Measurements from ENCODE around the gene DCAF17.
"Not testable (repeated sequence)": the region's sequence is repeated elsewhere in the genome, so short reads cannot be mapped to it uniquely, and the experiment has no call there.

DCAF17 gene

DNA sequence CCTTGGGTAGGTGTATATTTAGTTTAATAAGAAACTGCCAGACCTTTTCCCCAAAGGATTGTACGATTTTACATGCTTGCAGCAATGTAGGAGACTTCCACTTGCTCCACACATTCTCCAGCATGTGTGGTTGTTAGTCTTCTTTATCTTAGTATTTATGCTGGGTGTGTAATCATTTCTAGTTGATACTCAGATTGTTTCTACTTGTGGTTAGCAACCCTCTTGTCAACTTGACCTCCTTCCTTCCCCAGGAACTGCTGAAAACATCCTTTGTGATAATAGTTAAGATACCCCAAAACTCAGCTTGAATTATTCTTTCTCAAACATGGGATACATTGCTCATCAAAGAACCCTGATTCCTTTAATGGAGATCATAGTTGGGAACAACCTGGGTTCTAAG lies 51.1 kb downstream of the DCAF17 start:
- no peak overlapping the region for H2AFZ ChIP-seq (ENCODE audit: low read depth, low read length)
- H3K36me3 ChIP-seq (ENCODE audit: insufficient read depth, low read length): peaks cover 15% of the 10 kb centered on the region
- H3K4me1 ChIP-seq (ENCODE audit: insufficient read depth, low read length): peaks cover 8% of the 10 kb centered on the region
- H3K9me3 ChIP-seq (ENCODE audit: low read length): no peaks in the 10 kb centered on the region
- H3K4me3 ChIP-seq (ENCODE audit: low read length): no peak overlapping the region
- no peaks in the 10 kb centered on the region for H3K27me3 ChIP-seq (ENCODE audit: insufficient read depth, low read length)

GRCh38 chr2:171487201-171487600 lies 53.2 kb downstream of the DCAF17 start:
- H3K4me1 ChIP-seq (ENCODE audit: insufficient read depth, low read length): peaks cover 6% of the 10 kb centered on the region
- H3K36me3 ChIP-seq (ENCODE audit: insufficient read depth, low read length): peaks cover 2% of the 10 kb centered on the region
- no peak overlapping the region for H3K4me3 ChIP-seq (ENCODE audit: low read length)
- H3K27me3 ChIP-seq (ENCODE audit: insufficient read depth, low read length): no peaks in the 10 kb centered on the region
- H3K9me3 ChIP-seq (ENCODE audit: low read length): no peaks in the 10 kb centered on the region
- no peak overlapping the region for H2AFZ ChIP-seq (ENCODE audit: low read depth, low read length)

DNA sequence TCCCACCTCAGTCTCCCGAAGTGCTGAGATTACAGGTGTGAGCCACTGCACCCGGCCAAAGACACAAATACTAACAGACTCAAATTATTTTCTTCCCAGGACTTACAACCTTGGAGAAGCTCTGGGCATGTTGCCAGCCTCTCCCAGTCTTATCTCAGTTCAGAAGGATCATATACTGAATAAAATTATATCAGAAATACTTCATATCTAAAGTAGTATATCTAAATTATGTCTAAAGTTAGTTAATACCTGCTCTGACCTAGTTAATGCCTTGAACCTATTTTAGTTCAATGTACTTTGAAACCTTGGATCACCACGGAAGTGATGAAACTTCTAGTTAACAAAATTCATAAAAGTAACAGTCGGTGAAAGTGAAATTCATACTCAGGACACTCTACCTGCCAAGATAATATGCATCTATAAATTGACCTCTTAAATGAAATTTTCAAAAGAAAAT lies 53.8 kb downstream of the DCAF17 start:
- Histone ChIP-seq H2AFZ (ENCODE audit: low read depth, low read length) (no peak overlapping the region), H3K9me3 (ENCODE audit: low read length) (no peaks in the 10 kb centered on the region), H3K27me3 (ENCODE audit: insufficient read depth, low read length) (no peaks in the 10 kb centered on the region), H3K36me3 (ENCODE audit: insufficient read depth, low read length) (peaks cover under 1% of the 10 kb centered on the region), H3K4me3 (ENCODE audit: low read length) (no peak overlapping the region), H3K4me1 (ENCODE audit: insufficient read depth, low read length) (peaks cover under 1% of the 10 kb centered on the region)

GRCh38 chr2:171490577-171490976 lies 56.6 kb downstream of the DCAF17 start:
- Histone ChIP-seq H3K27me3 (ENCODE audit: insufficient read depth, low read length) (no peaks in the 10 kb centered on the region), H3K4me1 (ENCODE audit: insufficient read depth, low read length) (no peaks in the 10 kb centered on the region), H3K36me3 (ENCODE audit: insufficient read depth, low read length) (no peaks in the 10 kb centered on the region), H3K4me3 (ENCODE audit: low read length) (no peak overlapping the region), H3K9me3 (ENCODE audit: low read length) (no peaks in the 10 kb centered on the region), H2AFZ (ENCODE audit: low read depth, low read length) (no peak overlapping the region)

GRCh38 chr2:171491292-171491691 lies 57.3 kb downstream of the DCAF17 start:
- no peaks in the 10 kb centered on the region for H3K9me3 ChIP-seq (ENCODE audit: low read length)

DNA sequence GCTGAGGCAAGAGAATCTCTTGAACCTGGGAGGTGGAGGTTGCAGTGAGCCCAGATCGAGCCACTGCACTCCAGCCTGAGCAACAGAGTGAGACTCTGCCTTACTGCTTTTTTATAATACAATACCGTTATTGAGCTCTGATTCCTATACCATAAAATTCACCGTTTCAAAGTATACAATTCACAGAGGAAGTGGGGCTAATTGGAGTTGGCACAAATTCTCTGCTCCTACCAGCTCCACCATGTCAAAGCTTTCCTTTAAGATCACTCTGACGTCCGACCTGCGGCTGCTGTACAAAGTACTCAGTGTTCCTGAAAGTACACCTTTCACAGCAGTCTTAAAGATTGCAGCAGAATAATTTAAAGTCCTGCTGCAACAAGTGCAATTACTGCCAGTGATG lies 58.6 kb downstream of the DCAF17 start:
- Histone ChIP-seq H3K36me3 (ENCODE audit: insufficient read depth, low read length) (no peaks in the 10 kb centered on the region), H3K9me3 (ENCODE audit: low read length) (no peaks in the 10 kb centered on the region), H3K4me3 (ENCODE audit: low read length) (no peak overlapping the region), H3K27me3 (ENCODE audit: insufficient read depth, low read length) (no peaks in the 10 kb centered on the region), H3K4me1 (ENCODE audit: insufficient read depth, low read length) (no peaks in the 10 kb centered on the region), H2AFZ (ENCODE audit: low read depth, low read length) (no peak overlapping the region)

More at GRCh38 chr2:171491292-171491691, 57.3 kb downstream of the DCAF17 start:
- Histone ChIP-seq H3K4me1 (ENCODE audit: insufficient read depth, low read length) (no peaks in the 10 kb centered on the region), H3K4me3 (ENCODE audit: low read length) (no peak overlapping the region), H3K27me3 (ENCODE audit: insufficient read depth, low read length) (no peaks in the 10 kb centered on the region), H3K36me3 (ENCODE audit: insufficient read depth, low read length) (no peaks in the 10 kb centered on the region), H2AFZ (ENCODE audit: low read depth, low read length) (no peak overlapping the region)

DNA sequence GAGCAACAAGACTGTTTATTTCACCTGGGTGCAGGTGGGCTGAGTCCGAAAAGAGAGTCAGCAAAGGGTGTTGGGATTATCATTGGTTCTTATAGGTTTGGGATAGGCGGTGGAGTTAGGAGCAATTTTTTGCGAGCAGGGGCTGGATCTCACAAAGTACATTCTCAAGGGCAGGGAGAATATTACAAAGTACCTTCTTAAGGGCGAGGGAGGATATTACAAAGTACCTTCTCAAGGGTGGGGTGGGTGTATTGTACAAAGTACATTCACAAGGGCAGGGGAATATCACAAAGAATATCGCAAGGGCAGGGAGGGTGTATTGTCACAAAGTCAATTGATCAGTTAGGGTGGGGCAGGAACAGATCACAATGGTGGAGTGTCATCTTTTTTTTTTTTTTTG lies 63.6 kb downstream of the DCAF17 start:
- H3K27me3 ChIP-seq (ENCODE audit: insufficient read depth, low read length); H2AFZ ChIP-seq (ENCODE audit: low read depth, low read length); H3K36me3 ChIP-seq (ENCODE audit: insufficient read depth, low read length); H3K4me1 ChIP-seq (ENCODE audit: insufficient read depth, low read length); H3K4me3 ChIP-seq (ENCODE audit: low read length); H3K9me3 ChIP-seq (ENCODE audit: low read length): not testable (repeated sequence)

DNA sequence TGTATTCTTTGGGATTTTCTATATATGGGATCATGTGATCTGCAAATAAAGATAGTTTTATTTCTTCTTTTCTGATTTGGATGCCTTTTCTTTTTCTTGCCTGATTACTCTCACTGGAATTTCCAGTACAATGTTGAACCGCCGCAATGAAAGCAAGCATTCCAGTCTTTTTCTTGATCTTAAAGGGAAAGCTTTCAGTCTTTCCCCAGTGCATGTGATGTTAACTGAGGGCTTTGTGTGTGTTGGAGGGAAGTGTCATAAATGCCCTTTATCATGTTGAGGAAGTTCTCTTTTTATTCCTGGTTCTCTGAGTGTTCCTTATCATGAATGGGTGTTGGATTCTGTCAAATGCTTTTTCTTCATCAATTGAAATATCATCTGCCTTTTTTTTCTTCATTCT lies 71.3 kb downstream of the DCAF17 start:
- no peaks in the 10 kb centered on the region for H3K4me1 ChIP-seq (ENCODE audit: insufficient read depth, low read length)
- no peaks in the 10 kb centered on the region for H3K9me3 ChIP-seq (ENCODE audit: low read length)
- no peak overlapping the region for H2AFZ ChIP-seq (ENCODE audit: low read depth, low read length)
- no peaks in the 10 kb centered on the region for H3K27me3 ChIP-seq (ENCODE audit: insufficient read depth, low read length)
- no peak overlapping the region for H3K4me3 ChIP-seq (ENCODE audit: low read length)
- H3K36me3 ChIP-seq (ENCODE audit: insufficient read depth, low read length): no peaks in the 10 kb centered on the region

DNA sequence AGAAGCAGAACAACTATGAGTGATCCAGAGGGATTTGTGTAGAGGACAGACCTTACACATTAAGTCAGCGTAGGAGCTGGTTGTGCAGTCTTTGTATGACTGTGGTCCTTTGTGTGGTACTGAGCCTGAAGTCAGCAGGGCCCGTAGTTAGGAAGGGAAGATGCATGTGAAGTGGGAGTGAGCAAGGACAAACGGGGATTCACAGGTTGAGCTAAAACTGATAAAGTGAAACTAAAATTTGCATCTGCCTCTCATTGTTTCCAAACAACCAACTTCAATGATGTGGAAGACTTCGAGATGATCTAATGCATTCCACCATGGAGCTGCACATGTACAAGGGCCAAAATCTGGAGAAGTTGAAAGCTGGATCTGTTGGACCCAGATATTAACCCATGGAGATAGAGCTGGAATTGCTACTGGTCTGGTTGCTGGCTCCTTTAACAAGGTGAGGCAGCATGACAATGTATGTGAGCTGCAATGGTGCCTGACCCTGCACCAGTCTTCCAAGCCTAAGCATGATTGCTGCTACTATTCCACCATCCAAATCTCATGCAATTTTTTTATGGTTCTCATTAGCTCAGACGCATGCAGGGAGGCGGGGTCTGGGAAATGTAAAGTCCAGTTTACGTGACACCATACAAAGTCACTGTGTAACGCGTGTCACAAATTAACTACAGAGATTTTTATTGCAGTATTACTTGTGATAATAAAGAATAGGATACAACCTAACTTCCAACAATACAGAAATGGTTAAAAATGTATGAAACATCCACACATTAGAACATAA lies 76.1 kb downstream of the DCAF17 start:
- no peaks in the 10 kb centered on the region for H3K36me3 ChIP-seq (ENCODE audit: insufficient read depth, low read length)
- H3K4me1 ChIP-seq (ENCODE audit: insufficient read depth, low read length): no peaks in the 10 kb centered on the region
- H2AFZ ChIP-seq (ENCODE audit: low read depth, low read length): no peak overlapping the region
- no peaks in the 10 kb centered on the region for H3K27me3 ChIP-seq (ENCODE audit: insufficient read depth, low read length)
- no peak overlapping the region for H3K4me3 ChIP-seq (ENCODE audit: low read length)
- no peaks in the 10 kb centered on the region for H3K9me3 ChIP-seq (ENCODE audit: low read length)

DNA sequence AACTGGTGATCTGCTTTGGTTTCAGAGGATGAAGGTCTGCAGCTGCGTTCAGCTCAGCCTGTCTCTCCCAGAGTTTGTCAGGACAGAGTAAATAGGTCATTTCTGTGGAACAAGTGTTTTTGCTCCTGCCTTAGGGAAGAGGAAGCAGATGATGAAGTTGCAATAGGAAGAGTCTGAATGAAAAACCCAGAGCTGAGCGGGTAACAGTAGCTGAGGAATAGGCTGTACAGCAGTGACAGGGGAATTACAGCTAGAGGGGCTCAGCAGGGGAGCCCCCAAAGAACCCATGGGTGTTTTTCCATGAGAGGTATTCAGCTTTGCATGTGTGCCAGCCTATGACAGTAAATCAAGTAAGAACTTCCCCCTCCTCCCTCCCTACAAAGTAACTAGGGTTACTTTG lies 78.0 kb downstream of the DCAF17 start:
- H3K4me3 ChIP-seq (ENCODE audit: low read length): no peak overlapping the region
- H3K9me3 ChIP-seq (ENCODE audit: low read length): no peaks in the 10 kb centered on the region
- H3K36me3 ChIP-seq (ENCODE audit: insufficient read depth, low read length): no peaks in the 10 kb centered on the region
- H3K4me1 ChIP-seq (ENCODE audit: insufficient read depth, low read length): no peaks in the 10 kb centered on the region
- no peaks in the 10 kb centered on the region for H3K27me3 ChIP-seq (ENCODE audit: insufficient read depth, low read length)
- no peak overlapping the region for H2AFZ ChIP-seq (ENCODE audit: low read depth, low read length)

DNA sequence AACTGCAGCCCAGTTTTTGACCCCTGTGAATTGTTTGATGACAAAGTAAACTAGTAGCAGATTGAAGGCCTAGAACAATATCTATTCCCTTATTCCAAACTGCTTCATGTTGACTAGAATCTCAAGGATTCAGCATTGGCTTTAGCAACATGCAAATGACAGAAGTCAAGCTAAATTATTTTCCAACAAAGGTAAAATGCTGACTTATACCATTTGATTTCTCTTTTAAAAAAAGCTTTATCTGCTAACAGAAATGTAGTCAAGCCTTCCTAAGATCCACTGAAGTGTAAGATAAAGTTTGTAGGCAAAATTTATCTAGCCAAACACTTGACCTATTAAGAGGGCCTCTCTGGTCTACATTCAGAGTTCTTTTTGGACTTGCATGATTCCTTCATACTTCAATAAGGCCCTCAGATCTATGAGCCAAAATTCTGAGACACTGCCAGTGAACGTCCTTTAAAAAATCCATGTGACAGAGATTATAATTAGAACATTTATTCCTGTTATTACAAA lies 78.7 kb downstream of the DCAF17 start:
- no peaks in the 10 kb centered on the region for H3K27me3 ChIP-seq (ENCODE audit: insufficient read depth, low read length)
- no peak overlapping the region for H3K4me3 ChIP-seq (ENCODE audit: low read length)
- no peak overlapping the region for H2AFZ ChIP-seq (ENCODE audit: low read depth, low read length)
- no peaks in the 10 kb centered on the region for H3K36me3 ChIP-seq (ENCODE audit: insufficient read depth, low read length)
- no peaks in the 10 kb centered on the region for H3K4me1 ChIP-seq (ENCODE audit: insufficient read depth, low read length)
- no peaks in the 10 kb centered on the region for H3K9me3 ChIP-seq (ENCODE audit: low read length)

DNA sequence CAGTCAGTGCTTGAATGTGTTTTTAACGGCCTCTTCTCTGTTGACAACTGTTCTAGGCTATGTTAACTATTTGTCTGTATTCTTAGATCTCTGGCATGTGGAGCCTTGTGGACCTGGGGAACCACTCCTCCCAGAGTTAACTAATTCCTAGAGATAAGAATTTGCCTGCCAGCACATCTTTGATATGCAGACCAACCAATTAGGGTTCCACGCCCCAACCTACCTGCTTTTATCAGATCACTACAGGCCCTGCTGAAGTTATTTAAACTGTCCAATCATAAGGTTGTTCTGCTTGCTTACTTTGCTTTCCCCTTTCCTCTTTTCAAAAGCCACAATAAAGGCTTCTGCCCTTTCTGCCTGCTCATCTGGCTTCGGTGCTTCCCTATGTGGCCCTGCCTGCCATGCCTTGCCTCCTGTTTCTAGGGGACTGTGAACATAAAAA lies 79.7 kb downstream of the DCAF17 start:
- Histone ChIP-seq H2AFZ (ENCODE audit: low read depth, low read length) (no peak overlapping the region), H3K27me3 (ENCODE audit: insufficient read depth, low read length) (no peaks in the 10 kb centered on the region), H3K4me3 (ENCODE audit: low read length) (no peak overlapping the region), H3K9me3 (ENCODE audit: low read length) (no peaks in the 10 kb centered on the region), H3K36me3 (ENCODE audit: insufficient read depth, low read length) (no peaks in the 10 kb centered on the region), H3K4me1 (ENCODE audit: insufficient read depth, low read length) (no peaks in the 10 kb centered on the region)

DNA sequence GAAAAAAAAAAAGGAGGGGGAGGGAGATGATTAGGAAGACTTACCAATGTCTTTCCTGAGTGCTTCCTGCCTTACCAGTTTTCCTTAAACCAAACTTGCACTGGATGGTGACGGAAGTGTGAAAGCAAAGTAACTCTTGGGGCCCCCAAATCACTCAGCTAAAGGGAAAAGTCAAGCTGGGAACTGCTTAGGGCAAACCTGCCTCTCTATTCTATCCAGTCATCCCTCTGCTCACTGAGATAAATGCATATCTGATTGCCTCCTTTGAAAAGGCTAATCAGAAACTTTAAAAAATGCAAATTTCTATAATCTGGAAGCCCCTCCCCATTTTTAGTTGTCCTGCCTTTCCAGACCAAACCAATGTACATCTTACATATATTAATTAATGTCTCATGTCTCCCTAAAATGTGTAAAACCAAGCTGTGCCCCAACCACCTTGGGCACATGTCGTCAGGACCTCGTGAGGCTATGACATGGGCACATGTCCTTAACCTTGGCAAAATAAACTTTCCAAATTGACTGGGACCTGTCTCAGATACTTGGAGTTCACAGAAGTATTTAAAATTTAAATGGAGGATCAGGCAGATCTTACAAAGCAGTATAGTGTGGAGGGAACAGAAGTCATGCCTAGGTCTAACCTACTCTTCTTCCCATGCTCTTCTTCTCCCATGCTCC lies 81.0 kb downstream of the DCAF17 start:
- H3K9me3 ChIP-seq (ENCODE audit: low read length): no peaks in the 10 kb centered on the region
- H3K4me3 ChIP-seq (ENCODE audit: low read length): no peak overlapping the region
- H3K4me1 ChIP-seq (ENCODE audit: insufficient read depth, low read length): no peaks in the 10 kb centered on the region
- H3K36me3 ChIP-seq (ENCODE audit: insufficient read depth, low read length): no peaks in the 10 kb centered on the region
- no peaks in the 10 kb centered on the region for H3K27me3 ChIP-seq (ENCODE audit: insufficient read depth, low read length)
- H2AFZ ChIP-seq (ENCODE audit: low read depth, low read length): no peak overlapping the region
